DMS53 (cell line): ENCODE results near the gene CFAP65.

Source experiments
- DNase-seq: peaks from one replicate; lab custom pipeline; 2025; lab: John Stamatoyannopoulos, UW

CFAP65 gene

GRCh38 chr2:219009294-219009693 is 32.0 kb downstream of the CFAP65 start:
- DNase-seq, result no peak

- DNase-seq, result no peak
These were observed 37.3 kb downstream of the CFAP65 start for GRCh38 chr2:219003979-219004378.

- no peak for DNase-seq
These were observed 38.1 kb downstream of the CFAP65 start for GRCh38 chr2:219003267-219003634.

- DNase-seq, result peak; percentile 96
These were observed 38.7 kb downstream of the CFAP65 start for GRCh38 chr2:219002395-219003266.

- peak; percentile 99 for DNase-seq
These were observed 39.5 kb downstream of the CFAP65 start for GRCh38 chr2:219001577-219002394.

- DNase-seq, result peak; percentile 59
These were observed 40.2 kb downstream of the CFAP65 start for GRCh38 chr2:219001100-219001576.

GRCh38 chr2:219000569-219000960 is 40.8 kb downstream of the CFAP65 start:
- DNase-seq, result peak; percentile 83

- DNase-seq, result peak; percentile 96
These were observed 41.3 kb downstream of the CFAP65 start for GRCh38 chr2:218999881-219000568.

- peak; percentile 57 for DNase-seq
These were observed 42.1 kb downstream of the CFAP65 start for GRCh38 chr2:218999021-218999880.

- DNase-seq, result peak; percentile 68
These were observed 42.8 kb downstream of the CFAP65 start for GRCh38 chr2:218998414-218999002.

GRCh38 chr2:218997731-218998130 is 43.6 kb downstream of the CFAP65 start:
- DNase-seq, result peak; percentile 72

- DNase-seq, result peak; percentile 95
These were observed 44.4 kb downstream of the CFAP65 start for GRCh38 chr2:218996937-218997336.

GRCh38 chr2:218995972-218996711 is 45.2 kb downstream of the CFAP65 start:
- peak; percentile 95 for DNase-seq

GRCh38 chr2:218995561-218995960 is 45.8 kb downstream of the CFAP65 start:
- DNase-seq, result no peak

GRCh38 chr2:218993345-218994315 is 47.7 kb downstream of the CFAP65 start, which contains the start of gene CRYBA2:
Gene CRYBA2 (minus strand): TSS chr2:218993422. CDS start chr2:218993176, 246 bp downstream.
- peak; percentile 83 for DNase-seq

- peak; percentile 80 for DNase-seq
These were observed 48.5 kb downstream of the CFAP65 start for GRCh38 chr2:218992703-218993344.

GRCh38 chr2:218992196-218992595 is 49.1 kb downstream of the CFAP65 start:
- DNase-seq, result no peak

- DNase-seq, result peak; percentile 20
These were observed 49.6 kb downstream of the CFAP65 start for GRCh38 chr2:218991674-218992168.
